HepG2 (cell line): ENCODE measurements around the gene MEX3C. TPM values are rescaled to one million over a fixed set of nuclear protein-coding genes. Genes with fewer than 3 reads are reported as not detected.

ENCODE experiments used
- ATAC-seq: fragments of 200-7000 bp; cut with Tn5 transposase; 3 replicates; pipeline ENCODE4 v1.9.1; 2020; ENCODE audit warnings: mild to moderate bottlenecking, moderate library complexity
- BruUV-seq: library from RNA; stranded (reverse); fragments of 400-500 nt; replicated peaks from 2 replicates; lab custom pipeline; 2021; lab: Mats Ljungman, UMichigan
- CTCF ChIA-PET: fragments of 300-600 bp; formaldehyde crosslinking; extraction: SDS; loops from one replicate; lab custom pipeline; 2021; ENCODE audit warnings: low total read pairs, inconsistent platforms, low intra/inter-chr PET ratio; lab: Yijun Ruan, JAX
- POLR2A ChIA-PET: fragments of 350-600 bp; sonication (Branson Sonifier 250); formaldehyde crosslinking; loops from one replicate; lab custom pipeline; 2020; ENCODE audit warnings: antibody characterized with exemption, inconsistent platforms; lab: Yijun Ruan, JAX
- DNase-seq: peaks from one replicate; pipeline ENCODE4 v3.0.0-alpha.2; 2015; ENCODE audit warnings: low spot score
- FAIRE-seq: peaks from 3 replicates; lab custom pipeline; 2011; peaks lifted over from hg19 to GRCh38; lab: Jason Lieb, UNC
- H2AFZ ChIP-seq: one replicate; pipeline ENCODE4 v1.6.1; 2011; ENCODE audit warnings: low read length, inconsistent platforms
- H3K27ac ChIP-seq: fragments of 300-600 bp; 3 replicates; pipeline ENCODE4 v1.8.0; 2011; ENCODE audit warnings: mixed run types, mild to moderate bottlenecking, mixed read lengths, low read length, inconsistent platforms; ENCODE audit not compliant: insufficient read depth; ENCODE audit errors: extremely low read length
- H3K27me3 ChIP-seq, 2 experiments: fragments of 200-600 bp in 1 of 2; 2 replicates in 1 of 2; 3 replicates in 1 of 2; pipeline versions ENCODE4 v1.6.0 to v1.8.0; 2011; ENCODE audit warnings: low read length in 2 of 2, mild to moderate bottlenecking in 2 of 2, moderate library complexity in 2 of 2, inconsistent platforms in 1 of 2; ENCODE audit not compliant: insufficient read depth in 2 of 2, control insufficient read depth in 1 of 2
- H3K36me3 ChIP-seq, 2 experiments: fragments of 200-600 bp in 1 of 2; replicated peaks in 1 of 2; 2 replicates in 1 of 2; 3 replicates in 1 of 2; pipeline versions ENCODE4 v1.5.1 to v1.8.0; 2011; ENCODE audit warnings: low read length in 2 of 2, inconsistent platforms in 1 of 2; ENCODE audit not compliant: insufficient read depth in 2 of 2, control insufficient read depth in 1 of 2
- H3K4me1 ChIP-seq: 2 replicates; pipeline ENCODE4 v1.5.1; 2012; ENCODE audit warnings: low read length, inconsistent platforms; ENCODE audit not compliant: insufficient read depth
- H3K4me2 ChIP-seq: 2 replicates; pipeline ENCODE4 v1.6.0; 2011; ENCODE audit warnings: low read depth, low read length, inconsistent platforms
- H3K4me3 ChIP-seq, 3 experiments: fragments of 200-600 bp in 1 of 3; sonication (generic), shearing (Covaris generic) in 1 of 3; replicated peaks in 1 of 3; 2 replicates each; pipeline ENCODE4 v1.5.1; 2011 to 2016; ENCODE audit warnings: low read length in 3 of 3, inconsistent platforms in 2 of 3, low read depth in 2 of 3, mild to moderate bottlenecking in 2 of 3, control low read depth in 1 of 3, mixed read lengths in 1 of 3; ENCODE audit not compliant: insufficient read depth in 1 of 3
- H3K79me2 ChIP-seq: one replicate; pipeline ENCODE4 v1.6.1; 2011; ENCODE audit warnings: low read length, inconsistent platforms; ENCODE audit not compliant: insufficient read depth
- H3K9ac ChIP-seq: 2 replicates; pipeline ENCODE4 v1.6.0; 2011; ENCODE audit warnings: mild to moderate bottlenecking, low read depth, low read length, inconsistent platforms; ENCODE audit not compliant: insufficient read depth
- H3K9me3 ChIP-seq: 2 replicates; pipeline ENCODE4 v1.5.1; 2012; ENCODE audit warnings: mild to moderate bottlenecking, low read length
- H4K20me1 ChIP-seq: 2 replicates; pipeline ENCODE4 v1.6.0; 2011; ENCODE audit warnings: inconsistent platforms, mild to moderate bottlenecking, low read length, moderate library complexity; ENCODE audit not compliant: insufficient read depth
- ARID2 ChIP-seq: sonication (generic); formaldehyde crosslinking; IDR thresholded peaks from 2 replicates; pipeline ENCODE4 v1.8.1; 2022; ENCODE audit warnings: mild to moderate bottlenecking, missing genetic modification reagents, borderline replicate concordance
- MYC ChIP-seq: sonication (generic); formaldehyde crosslinking; IDR thresholded peaks from 2 replicates; pipeline ENCODE4 v1.9.0; 2021; ENCODE audit warnings: missing genetic modification reagents, borderline replicate concordance
- MYNN ChIP-seq: sonication (generic); formaldehyde crosslinking; IDR thresholded peaks from 2 replicates; pipeline ENCODE4 v1.4.0; 2020; ENCODE audit warnings: mild to moderate bottlenecking, low read depth, missing genetic modification reagents
- RORA ChIP-seq: sonication (generic); formaldehyde crosslinking; IDR thresholded peaks from 2 replicates; pipeline ENCODE4 v1.5.0; 2020; ENCODE audit warnings: mild to moderate bottlenecking, missing genetic modification reagents, moderate library complexity
- SP4 ChIP-seq: sonication (generic); formaldehyde crosslinking; IDR thresholded peaks from 2 replicates; pipeline ENCODE4 v1.8.1; 2023; ENCODE audit warnings: mild to moderate bottlenecking, missing genetic modification reagents
- ZC3H4 ChIP-seq: sonication (generic); formaldehyde crosslinking; IDR thresholded peaks from 2 replicates; pipeline ENCODE4 v1.4.0; 2020; ENCODE audit warnings: missing genetic modification reagents, borderline replicate concordance
- ZFAT ChIP-seq: sonication (generic); formaldehyde crosslinking; conservative IDR thresholded peaks from 2 replicates; pipeline ENCODE4 v1.8.1; 2023; ENCODE audit warnings: missing genetic modification reagents, inconsistent platforms
- ZNF333 ChIP-seq: sonication (generic); formaldehyde crosslinking; IDR thresholded peaks from 2 replicates; pipeline ENCODE4 v1.4.0; 2020; ENCODE audit warnings: mild to moderate bottlenecking, missing genetic modification reagents, borderline replicate concordance
- ZNF552 ChIP-seq: sonication (generic); formaldehyde crosslinking; IDR thresholded peaks from 2 replicates; pipeline ENCODE4 v1.9.0; 2022; ENCODE audit warnings: missing genetic modification reagents, mild to moderate bottlenecking, borderline replicate concordance
- WGBS: methylation state at CpG from one replicate; pipeline ENCODE4 v1.1.6; 2017; ENCODE audit warnings: low lambda C conversion rate; 5-methylcytosine and 5-hydroxymethylcytosine counted together
- in situ Hi-C: cut with HindIII; loops from 2 replicates; pipeline ENCODE4 v1.10.0; 2017; ENCODE audit warnings: low pct_unique_long_range_greater_than_20kb; ENCODE audit not compliant: extremely low pct_ligation_motif_present
- intact Hi-C: fragments of 100-400 bp; cut with micrococcal nuclease; formaldehyde crosslinking; loops from one replicate; pipeline ENCODE4 v1.10.0; 2022; ENCODE audit not compliant: unreplicated experiment
- polyA plus RNA-seq, 8 experiments: library from polyadenylated mRNA; depleted of rRNA in 3 of 8; stranded (reverse) in 7 of 8; unstranded in 1 of 8; fragments of >200 nt; fragmentation: Illumina TruSeq in 4 of 8; extraction: Trizol in 4 of 8; gene quantifications; 2 replicates each; pipeline versions ENCODE4 v1.2.1 to v1.2.3, GENCODE V29; 2011 to 2016; ENCODE audit warnings: low read depth in 4 of 8, missing spikeins in 1 of 8, mixed read lengths in 1 of 8; ENCODE audit not compliant: insufficient read depth in 1 of 8
- total RNA-seq, 5 experiments: library from RNA; depleted of rRNA; stranded (reverse); fragments of >200 nt; fragmentation: Illumina TruSeq; extraction: Trizol; gene quantifications; 2 replicates each; pipeline ENCODE4 v1.2.3, GENCODE V29; 2016; ENCODE audit warnings: low read depth in 1 of 5
- TF ChIP-seq, protein P1 (sequence below): sonication (generic); formaldehyde crosslinking; IDR thresholded peaks from 2 replicates; pipeline ENCODE4 v1.4.0; 2020; ENCODE audit warnings: missing genetic modification reagents, mild to moderate bottlenecking, borderline replicate concordance
- TF ChIP-seq, protein P2 (sequence below), 2 experiments: sonication (generic) in 1 of 2; formaldehyde crosslinking in 1 of 2; IDR thresholded peaks; 2 replicates each; pipeline versions ENCODE4 v1.4.0 to v1.6.1; 2018 to 2020; ENCODE audit warnings: missing genetic modification reagents in 2 of 2, borderline replicate concordance in 1 of 2, low read depth in 1 of 2, mild to moderate bottlenecking in 1 of 2, missing biosample characterization in 1 of 2
- TF ChIP-seq, protein P3 (sequence below): sonication (generic); formaldehyde crosslinking; IDR thresholded peaks from 2 replicates; pipeline ENCODE4 v1.4.0; 2020; ENCODE audit warnings: missing genetic modification reagents

The MEX3C gene
- total and polyA plus RNA-seq, 2 of the 13 experiments (the other 11 are each of a cell fraction or from before 2014, with no cell fraction given), result 34.8 to 36.4 TPM

DNA sequence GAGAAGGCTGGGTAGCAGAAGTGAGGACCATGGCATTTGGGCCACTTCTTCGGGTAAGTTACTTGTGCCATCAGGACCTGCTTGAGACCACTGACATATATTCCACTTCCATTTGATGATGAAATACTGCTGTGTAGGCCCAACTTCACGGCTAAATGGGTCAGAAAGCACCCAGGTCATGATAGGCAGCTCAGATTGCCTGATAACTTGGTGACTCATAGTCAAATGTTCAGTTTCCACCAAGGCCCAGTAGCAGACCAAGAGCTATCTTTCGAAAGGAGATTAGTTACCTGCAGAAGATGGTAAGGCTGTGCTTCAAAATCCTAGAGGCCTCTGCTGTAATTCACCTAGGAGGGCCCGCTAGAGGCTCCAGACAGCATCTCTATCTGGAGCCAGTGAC is 31.8 kb upstream of the MEX3C start:
- POLR2A ChIA-PET, result no interaction called here
- no peak for FAIRE-seq
- intact Hi-C loops, result no loop called here

More for the DNA sequence above, 31.8 kb upstream of the MEX3C start:
- ATAC-seq, result no peak
- in situ Hi-C loops, result no loop called here
- no peak for DNase-seq
- H3K4me1 ChIP-seq, result no peaks in the 10 kb centered on the region
- H3K4me2 ChIP-seq, result no peak overlapping the region
- TF ChIP-seq, protein P1, sequence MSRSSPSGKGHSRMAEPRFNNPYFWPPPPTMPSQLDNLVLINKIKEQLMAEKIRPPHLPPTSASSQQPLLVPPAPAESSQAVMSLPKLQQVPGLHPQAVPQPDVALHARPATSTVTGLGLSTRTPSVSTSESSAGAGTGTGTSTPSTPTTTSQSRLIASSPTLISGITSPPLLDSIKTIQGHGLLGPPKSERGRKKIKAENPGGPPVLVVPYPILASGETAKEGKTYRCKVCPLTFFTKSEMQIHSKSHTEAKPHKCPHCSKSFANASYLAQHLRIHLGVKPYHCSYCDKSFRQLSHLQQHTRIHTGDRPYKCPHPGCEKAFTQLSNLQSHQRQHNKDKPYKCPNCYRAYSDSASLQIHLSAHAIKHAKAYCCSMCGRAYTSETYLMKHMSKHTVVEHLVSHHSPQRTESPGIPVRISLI (CRISPR knock-in tag), result no peak
- TF ChIP-seq ZNF333, result no peak
- no peak for TF ChIP-seq ZC3H4 (CRISPR knock-in tag)
- no peak for TF ChIP-seq MYNN (CRISPR knock-in tag)
- TF ChIP-seq ZNF552, result no peak
- TF ChIP-seq, protein P2, sequence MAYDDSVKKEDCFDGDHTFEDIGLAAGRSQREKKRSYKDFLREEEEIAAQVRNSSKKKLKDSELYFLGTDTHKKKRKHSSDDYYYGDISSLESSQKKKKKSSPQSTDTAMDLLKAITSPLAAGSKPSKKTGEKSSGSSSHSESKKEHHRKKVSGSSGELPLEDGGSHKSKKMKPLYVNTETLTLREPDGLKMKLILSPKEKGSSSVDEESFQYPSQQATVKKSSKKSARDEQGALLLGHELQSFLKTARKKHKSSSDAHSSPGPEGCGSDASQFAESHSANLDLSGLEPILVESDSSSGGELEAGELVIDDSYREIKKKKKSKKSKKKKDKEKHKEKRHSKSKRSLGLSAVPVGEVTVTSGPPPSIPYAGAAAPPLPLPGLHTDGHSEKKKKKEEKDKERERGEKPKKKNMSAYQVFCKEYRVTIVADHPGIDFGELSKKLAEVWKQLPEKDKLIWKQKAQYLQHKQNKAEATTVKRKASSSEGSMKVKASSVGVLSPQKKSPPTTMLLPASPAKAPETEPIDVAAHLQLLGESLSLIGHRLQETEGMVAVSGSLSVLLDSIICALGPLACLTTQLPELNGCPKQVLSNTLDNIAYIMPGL (CRISPR knock-in tag; IDR thresholded peaks at IDR 0.05; ENCODE audit: borderline replicate concordance in 1 of 2, low read depth in 1 of 2), result no peak
- TF ChIP-seq SP4 (CRISPR knock-in tag), result no peak
- no peak for TF ChIP-seq MYC (CRISPR knock-in tag)
- TF ChIP-seq, protein P3, sequence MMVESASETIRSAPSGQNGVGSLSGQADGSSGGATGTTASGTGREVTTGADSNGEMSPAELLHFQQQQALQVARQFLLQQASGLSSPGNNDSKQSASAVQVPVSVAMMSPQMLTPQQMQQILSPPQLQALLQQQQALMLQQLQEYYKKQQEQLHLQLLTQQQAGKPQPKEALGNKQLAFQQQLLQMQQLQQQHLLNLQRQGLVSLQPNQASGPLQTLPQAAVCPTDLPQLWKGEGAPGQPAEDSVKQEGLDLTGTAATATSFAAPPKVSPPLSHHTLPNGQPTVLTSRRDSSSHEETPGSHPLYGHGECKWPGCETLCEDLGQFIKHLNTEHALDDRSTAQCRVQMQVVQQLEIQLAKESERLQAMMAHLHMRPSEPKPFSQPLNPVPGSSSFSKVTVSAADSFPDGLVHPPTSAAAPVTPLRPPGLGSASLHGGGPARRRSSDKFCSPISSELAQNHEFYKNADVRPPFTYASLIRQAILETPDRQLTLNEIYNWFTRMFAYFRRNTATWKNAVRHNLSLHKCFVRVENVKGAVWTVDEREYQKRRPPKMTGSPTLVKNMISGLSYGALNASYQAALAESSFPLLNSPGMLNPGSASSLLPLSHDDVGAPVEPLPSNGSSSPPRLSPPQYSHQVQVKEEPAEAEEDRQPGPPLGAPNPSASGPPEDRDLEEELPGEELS (CRISPR knock-in tag), result no peak
- no peak for TF ChIP-seq ZFAT
- no peak for TF ChIP-seq ARID2 (CRISPR knock-in tag)
- no peak for TF ChIP-seq RORA (CRISPR knock-in tag)
- CTCF ChIA-PET, result no interaction called here
- no peaks in the 10 kb centered on the region for H3K79me2 ChIP-seq
- no peaks in the 10 kb centered on the region for H4K20me1 ChIP-seq
- no peaks in the 10 kb centered on the region for H3K9me3 ChIP-seq
- no TSS peak for BruUV-seq
- 0 out of 5 replicates have a peak, but pooled peaks cover 1% of the 10 kb centered on the region in 2 experiments for H3K27me3 ChIP-seq
- no peak overlapping the region for H3K4me3 ChIP-seq
- H3K27ac ChIP-seq, result no peak overlapping the region
- H2AFZ ChIP-seq, result no peak overlapping the region
- 21% methylated on average over 3 of the region's 4 CpGs for WGBS
- H3K36me3 ChIP-seq, result no peaks in the 10 kb centered on the region
- no peak overlapping the region for H3K9ac ChIP-seq
